ENCODE results near the gene BFSP1. TPM values are rescaled to one million over a fixed set of nuclear protein-coding genes. Genes with fewer than 3 reads are reported as not detected.

BFSP1 gene
- total RNA-seq, 1 donor: 0.84 TPM

DNA sequence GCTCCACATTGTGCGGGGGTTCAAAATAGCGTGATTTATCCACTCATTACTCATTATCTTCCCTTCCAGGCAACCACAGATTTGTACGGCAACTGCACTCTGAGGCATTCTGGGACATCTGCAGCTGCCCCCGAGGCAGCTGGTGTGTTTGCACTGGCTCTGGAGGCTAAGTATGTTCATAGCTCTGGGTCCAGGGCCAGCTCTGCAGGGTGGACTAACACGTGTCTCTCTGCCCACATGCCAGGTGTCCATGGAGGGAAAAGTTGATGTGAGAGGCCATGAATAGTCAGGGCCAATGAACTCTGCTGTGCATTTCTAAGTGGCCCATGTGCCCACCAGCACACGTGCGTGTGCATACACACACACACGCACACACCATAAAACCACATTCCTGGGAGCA is 74.9 kb downstream of the BFSP1 start:
- no peak overlapping the region for H3K4me3 ChIP-seq (ENCODE audit: low read length)
- H3K27me3 ChIP-seq (ENCODE audit: insufficient read depth, low read length): no peaks in the 10 kb centered on the region
- H3K9me3 ChIP-seq (ENCODE audit: low read depth, low read length): no peaks in the 10 kb centered on the region
- no peaks in the 10 kb centered on the region for H3K4me1 ChIP-seq (ENCODE audit: insufficient read depth, low read length)

GRCh38 chr20:17453592-17453991 is 77.6 kb downstream of the BFSP1 start:
- H3K4me1 ChIP-seq (ENCODE audit: insufficient read depth, low read length): no peaks in the 10 kb centered on the region
- H3K9me3 ChIP-seq (ENCODE audit: low read depth, low read length): no peaks in the 10 kb centered on the region
- H3K4me3 ChIP-seq (ENCODE audit: low read length): no peak overlapping the region
- no peaks in the 10 kb centered on the region for H3K27me3 ChIP-seq (ENCODE audit: insufficient read depth, low read length)

DNA sequence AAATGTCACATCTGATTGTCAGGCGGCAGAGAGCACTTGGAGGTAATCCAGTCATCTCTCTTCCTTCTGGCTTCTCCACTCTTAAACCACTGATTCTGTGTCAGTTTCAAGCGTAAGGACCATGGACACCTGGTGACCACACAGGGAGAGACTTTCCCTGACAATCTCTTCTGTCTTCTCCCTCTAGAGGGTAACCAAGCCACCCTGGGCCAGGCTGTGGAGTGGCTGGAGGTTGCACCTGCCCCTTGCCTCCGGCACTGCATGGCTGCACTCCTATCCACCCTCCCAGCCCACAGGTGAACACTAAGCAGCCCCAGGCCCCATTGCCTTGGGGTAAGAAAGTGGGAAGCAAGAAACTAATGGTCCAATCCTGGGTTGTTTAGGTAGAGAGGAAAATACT is 78.7 kb downstream of the BFSP1 start:
- Histone ChIP-seq H3K4me1 (ENCODE audit: insufficient read depth, low read length) (no peaks in the 10 kb centered on the region), H3K27me3 (ENCODE audit: insufficient read depth, low read length) (no peaks in the 10 kb centered on the region), H3K4me3 (ENCODE audit: low read length) (no peak overlapping the region), H3K9me3 (ENCODE audit: low read depth, low read length) (no peaks in the 10 kb centered on the region)

DNA sequence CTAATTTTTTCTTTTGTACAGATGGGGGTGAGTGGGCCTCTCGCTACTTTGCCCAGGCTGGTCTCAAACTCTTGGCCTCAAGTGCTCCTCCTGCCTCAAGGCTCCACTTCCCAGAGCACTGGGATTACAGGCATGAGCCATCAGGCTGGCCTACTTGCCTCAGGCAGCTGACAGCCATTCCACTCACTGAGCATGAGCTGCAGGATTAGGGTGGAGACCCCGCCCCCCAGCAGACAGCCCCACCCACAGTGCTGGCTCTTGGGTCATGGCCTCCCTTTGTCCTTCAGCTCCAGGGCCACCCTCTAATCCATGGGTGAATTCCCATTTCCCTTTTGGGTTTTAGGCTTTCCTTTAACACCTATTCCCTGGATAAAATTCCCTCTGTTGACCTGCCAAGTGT is 82.1 kb downstream of the BFSP1 start:
- Histone ChIP-seq H3K9me3 (ENCODE audit: low read depth, low read length) (no peaks in the 10 kb centered on the region), H3K27me3 (ENCODE audit: insufficient read depth, low read length) (no peaks in the 10 kb centered on the region), H3K4me3 (ENCODE audit: low read length) (no peak overlapping the region), H3K4me1 (ENCODE audit: insufficient read depth, low read length) (no peaks in the 10 kb centered on the region)

GRCh38 chr20:17448071-17448470 is 83.1 kb downstream of the BFSP1 start:
- no peak overlapping the region for H3K4me3 ChIP-seq (ENCODE audit: low read length)
- H3K4me1 ChIP-seq (ENCODE audit: insufficient read depth, low read length): no peaks in the 10 kb centered on the region

GRCh38 chr20:17446171-17446570 is 85.0 kb downstream of the BFSP1 start:
- no peaks in the 10 kb centered on the region for H3K4me1 ChIP-seq (ENCODE audit: insufficient read depth, low read length)
- no peak overlapping the region for H3K4me3 ChIP-seq (ENCODE audit: low read length)
- no peaks in the 10 kb centered on the region for H3K9me3 ChIP-seq (ENCODE audit: low read depth, low read length)
- no peaks in the 10 kb centered on the region for H3K27me3 ChIP-seq (ENCODE audit: insufficient read depth, low read length)

More at GRCh38 chr20:17448071-17448470, 83.1 kb downstream of the BFSP1 start:
- Histone ChIP-seq H3K9me3 (ENCODE audit: low read depth, low read length) (no peaks in the 10 kb centered on the region), H3K27me3 (ENCODE audit: insufficient read depth, low read length) (no peaks in the 10 kb centered on the region)

DNA sequence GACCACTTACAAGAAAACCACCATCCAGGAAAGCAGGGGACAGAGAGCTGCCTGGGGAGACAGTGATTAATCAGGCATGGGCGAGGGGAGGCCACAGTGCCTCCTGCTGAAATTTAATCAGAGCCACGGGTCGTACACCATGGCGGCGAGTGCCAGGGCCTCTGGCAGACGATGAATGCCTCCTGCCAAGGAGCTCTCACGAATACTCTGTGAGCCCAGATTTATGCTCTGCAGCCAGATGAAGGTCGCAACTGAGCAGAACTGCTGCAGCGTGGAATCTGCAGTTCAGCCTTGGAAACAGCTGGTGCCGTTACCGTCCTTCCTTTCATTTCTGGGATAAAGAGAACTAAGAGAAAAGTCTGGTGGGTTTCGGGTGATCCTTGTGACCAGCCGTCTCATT is 85.6 kb downstream of the BFSP1 start:
- H3K4me1 ChIP-seq (ENCODE audit: insufficient read depth, low read length): no peaks in the 10 kb centered on the region
- H3K9me3 ChIP-seq (ENCODE audit: low read depth, low read length): no peaks in the 10 kb centered on the region
- H3K27me3 ChIP-seq (ENCODE audit: insufficient read depth, low read length): no peaks in the 10 kb centered on the region
- no peak overlapping the region for H3K4me3 ChIP-seq (ENCODE audit: low read length)

DNA sequence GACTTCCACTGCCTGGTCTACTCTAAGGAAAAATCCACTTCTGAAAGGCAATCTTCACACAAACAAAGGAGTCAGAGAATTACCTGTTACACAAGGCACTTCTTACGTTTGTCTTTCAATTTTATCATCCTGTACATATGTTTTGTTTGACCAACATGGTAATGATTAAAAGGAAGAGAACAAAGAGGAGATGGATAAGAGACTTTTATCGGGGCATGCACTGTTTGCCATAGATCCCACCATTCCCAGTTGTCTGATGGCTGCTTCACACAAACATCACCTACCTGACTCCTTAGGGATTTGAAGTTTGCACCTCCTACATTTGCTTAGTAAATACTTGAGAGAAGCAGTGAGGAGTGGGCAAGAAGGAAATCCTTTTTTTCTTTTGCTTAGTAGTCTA is 87.1 kb downstream of the BFSP1 start:
- Histone ChIP-seq H3K27me3 (ENCODE audit: insufficient read depth, low read length) (no peaks in the 10 kb centered on the region), H3K4me3 (ENCODE audit: low read length) (no peak overlapping the region), H3K9me3 (ENCODE audit: low read depth, low read length) (no peaks in the 10 kb centered on the region), H3K4me1 (ENCODE audit: insufficient read depth, low read length) (no peaks in the 10 kb centered on the region)

Other genes starting within 250 kb of the BFSP1 start
- gene DSTN, start 38.7 kb upstream of the BFSP1 start, total RNA-seq: 27.6 TPM
- gene RRBP1, start 150.9 kb upstream of the BFSP1 start, total RNA-seq: 16.4 TPM
- not detected for gene BANF2, start 168.6 kb upstream of the BFSP1 start, total RNA-seq